Mucosa of descending colon (tissue), 3 donors: Measurements from ENCODE around the gene GOLGA6L25. TPM values are rescaled to one million over a fixed set of nuclear protein-coding genes. Genes with fewer than 3 reads are reported as not detected.

Experiments
- total RNA-seq, 3 donors: library from RNA; stranded (reverse); fragmentation: NEBNext Ultra II Directional in 2 of 3; extraction: Animal tissue kit (Norgen Biotek cat#: 25700) in 2 of 3; gene quantifications; one replicate each; pipeline versions ENCODE4 v1.2.1 to v1.2.4, GENCODE V29; 2021 to 2023
- donor health status: DM: no; HTN: no; CAD: no; lungs with moderate emphysema.
- donor health status: DM: no; HTN: no; CAD: no.
- donor health status: DM: no; HTN: yes; CAD: no.

The GOLGA6L25 gene
- total RNA-seq, 3 donors from 2014 or later: not detected

Other genes starting within 250 kb of the GOLGA6L25 start
- gene HERC2, start 231.4 kb upstream of the GOLGA6L25 start, total RNA-seq: 100 to 1,000 TPM in 1 of 3 donors, 10 to 100 TPM in 2; 61.2 to 109 (median 73.9) TPM
- gene GOLGA6L24, start 195.5 kb upstream of the GOLGA6L25 start, total RNA-seq: not detected
- gene GOLGA8F, start 174.9 kb upstream of the GOLGA6L25 start, total RNA-seq: not detected
- gene GOLGA8G, start 20.6 kb upstream of the GOLGA6L25 start, total RNA-seq: not detected
- 1 to 10 TPM in 1 of 3 donors, under 1 TPM in 1, not detected in 1; 0.80 to 1.3 TPM for gene GOLGA8M, start 158.9 kb downstream of the GOLGA6L25 start, total RNA-seq